Measurements from ENCODE around the gene FES.
A peak's percentile ranks its signal among the peaks of the same experiment; 100 is the strongest.

The FES gene

DNA sequence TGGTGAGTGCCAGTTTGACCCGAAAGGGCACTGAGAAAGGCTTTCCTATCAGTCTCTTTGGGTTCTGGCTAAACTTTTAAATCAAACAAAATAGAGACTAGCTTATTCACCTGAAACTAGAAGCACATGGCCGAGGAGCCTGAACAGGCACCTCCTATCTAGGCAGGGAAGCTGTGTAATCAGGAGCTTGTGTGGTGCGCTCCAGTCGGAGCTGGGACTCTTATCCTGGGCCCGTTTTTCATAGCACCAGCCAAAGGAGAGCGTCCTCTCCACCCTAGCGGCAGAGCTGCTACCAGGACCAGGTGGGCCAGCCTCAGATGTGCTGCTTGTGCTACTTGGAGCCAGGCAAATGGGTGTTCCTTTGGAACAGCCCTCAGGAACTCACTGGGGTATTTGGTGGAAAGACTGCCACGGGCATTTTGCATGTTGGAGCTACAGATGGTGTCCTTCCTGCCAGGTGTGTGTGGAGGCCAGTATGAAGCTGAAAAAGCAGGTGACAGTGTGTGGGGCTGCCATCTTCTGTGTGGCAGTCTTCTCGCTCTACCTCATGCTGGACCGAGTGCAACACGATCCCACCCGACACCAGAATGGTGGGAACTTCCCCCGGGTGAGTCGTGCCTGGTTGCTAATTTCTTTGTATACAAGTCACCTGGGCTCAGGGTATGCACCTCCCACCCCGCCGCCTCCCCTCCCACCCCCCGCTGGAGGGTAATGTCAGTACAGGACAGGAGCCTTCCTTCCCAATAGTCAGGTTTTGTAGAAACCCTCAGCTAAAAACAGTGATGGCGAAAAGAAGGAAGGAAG, 19.6 kb downstream of the FES start:
- in situ Hi-C loops (cut with HindIII; ENCODE audit: low sequenced_read_pairs) = no loop called here
- TF ChIP-seq, protein P1, sequence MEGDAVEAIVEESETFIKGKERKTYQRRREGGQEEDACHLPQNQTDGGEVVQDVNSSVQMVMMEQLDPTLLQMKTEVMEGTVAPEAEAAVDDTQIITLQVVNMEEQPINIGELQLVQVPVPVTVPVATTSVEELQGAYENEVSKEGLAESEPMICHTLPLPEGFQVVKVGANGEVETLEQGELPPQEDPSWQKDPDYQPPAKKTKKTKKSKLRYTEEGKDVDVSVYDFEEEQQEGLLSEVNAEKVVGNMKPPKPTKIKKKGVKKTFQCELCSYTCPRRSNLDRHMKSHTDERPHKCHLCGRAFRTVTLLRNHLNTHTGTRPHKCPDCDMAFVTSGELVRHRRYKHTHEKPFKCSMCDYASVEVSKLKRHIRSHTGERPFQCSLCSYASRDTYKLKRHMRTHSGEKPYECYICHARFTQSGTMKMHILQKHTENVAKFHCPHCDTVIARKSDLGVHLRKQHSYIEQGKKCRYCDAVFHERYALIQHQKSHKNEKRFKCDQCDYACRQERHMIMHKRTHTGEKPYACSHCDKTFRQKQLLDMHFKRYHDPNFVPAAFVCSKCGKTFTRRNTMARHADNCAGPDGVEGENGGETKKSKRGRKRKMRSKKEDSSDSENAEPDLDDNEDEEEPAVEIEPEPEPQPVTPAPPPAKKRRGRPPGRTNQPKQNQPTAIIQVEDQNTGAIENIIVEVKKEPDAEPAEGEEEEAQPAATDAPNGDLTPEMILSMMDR (IDR thresholded peaks at IDR 0.05; ENCODE audit: low read depth, low read length, missing control alignments) = no peak
- DNase-seq (ENCODE audit: low read depth) = peak; percentile 5
- H3K4me3 ChIP-seq (ENCODE audit: low read depth, low read length) = peak overlapping the region; percentile 71

DNA sequence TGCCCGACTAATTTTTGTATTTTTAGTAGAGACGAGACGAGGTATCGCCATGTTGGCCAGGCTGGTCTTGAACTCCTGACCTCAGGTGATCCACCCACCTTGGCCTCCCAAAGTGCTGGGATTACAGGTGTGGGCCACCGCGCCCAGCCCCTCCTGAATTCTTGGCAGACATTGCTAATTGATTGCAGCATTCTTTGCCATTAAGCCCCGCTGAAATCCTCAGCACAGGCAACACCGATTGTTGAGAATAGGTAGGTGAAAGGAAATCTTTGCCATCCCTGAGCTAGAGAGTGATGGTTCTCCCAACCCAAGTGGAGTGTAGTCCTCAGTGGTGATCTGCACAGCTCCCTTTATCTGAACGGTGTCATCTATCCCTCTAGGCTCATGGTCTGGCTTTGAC, 20.4 kb downstream of the FES start:
- H3K4me3 ChIP-seq (ENCODE audit: low read depth, low read length) = no peak overlapping the region
- in situ Hi-C loops (cut with HindIII; ENCODE audit: low sequenced_read_pairs) = no loop called here
- no peak for DNase-seq (ENCODE audit: low read depth)
- TF ChIP-seq, protein P1 (IDR thresholded peaks at IDR 0.05; ENCODE audit: low read depth, low read length, missing control alignments) = no peak

DNA sequence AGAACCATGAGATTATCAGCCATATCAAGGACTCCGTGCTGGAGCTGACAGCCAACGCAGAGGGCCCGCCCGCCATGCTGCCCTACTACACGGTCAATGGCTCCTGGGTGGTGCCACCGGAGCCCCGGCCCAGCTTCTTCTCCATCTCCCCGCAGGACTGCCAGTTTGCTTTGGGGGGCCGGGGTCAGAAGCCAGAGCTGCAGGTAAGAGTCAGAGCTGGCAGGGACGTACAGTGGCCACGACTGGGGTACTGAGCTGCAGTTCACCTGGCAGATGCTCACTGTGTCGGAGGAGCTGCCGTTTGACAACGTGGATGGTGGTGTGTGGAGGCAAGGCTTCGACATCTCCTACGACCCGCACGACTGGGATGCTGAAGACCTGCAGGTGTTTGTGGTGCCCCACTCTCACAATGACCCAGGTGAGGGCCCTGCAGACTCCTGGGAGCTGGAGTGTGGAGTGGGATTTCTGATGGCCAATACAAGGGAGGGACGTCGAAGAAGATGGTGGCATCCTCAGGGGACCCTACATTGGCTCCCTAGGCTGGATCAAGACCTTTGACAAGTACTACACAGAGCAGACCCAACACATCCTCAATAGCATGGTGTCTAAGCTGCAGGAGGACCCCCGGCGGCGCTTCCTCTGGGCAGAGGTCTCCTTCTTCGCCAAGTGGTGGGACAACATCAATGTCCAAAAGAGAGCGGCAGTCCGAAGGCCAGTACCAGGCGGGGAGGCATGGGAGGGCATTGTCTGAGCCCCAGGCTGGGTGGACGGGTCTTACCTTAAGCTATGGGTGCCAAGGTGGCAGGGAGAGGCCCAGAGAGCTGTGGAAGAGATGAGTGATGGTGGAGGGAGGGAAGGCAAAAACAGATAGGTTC, 21.2 kb downstream of the FES start:
- H3K4me3 ChIP-seq (ENCODE audit: low read depth, low read length) = no peak overlapping the region
- DNase-seq (ENCODE audit: low read depth) = no peak
- in situ Hi-C loops (cut with HindIII; ENCODE audit: low sequenced_read_pairs) = no loop called here
- TF ChIP-seq, protein P1 (IDR thresholded peaks at IDR 0.05; ENCODE audit: low read depth, low read length, missing control alignments) = no peak

DNA sequence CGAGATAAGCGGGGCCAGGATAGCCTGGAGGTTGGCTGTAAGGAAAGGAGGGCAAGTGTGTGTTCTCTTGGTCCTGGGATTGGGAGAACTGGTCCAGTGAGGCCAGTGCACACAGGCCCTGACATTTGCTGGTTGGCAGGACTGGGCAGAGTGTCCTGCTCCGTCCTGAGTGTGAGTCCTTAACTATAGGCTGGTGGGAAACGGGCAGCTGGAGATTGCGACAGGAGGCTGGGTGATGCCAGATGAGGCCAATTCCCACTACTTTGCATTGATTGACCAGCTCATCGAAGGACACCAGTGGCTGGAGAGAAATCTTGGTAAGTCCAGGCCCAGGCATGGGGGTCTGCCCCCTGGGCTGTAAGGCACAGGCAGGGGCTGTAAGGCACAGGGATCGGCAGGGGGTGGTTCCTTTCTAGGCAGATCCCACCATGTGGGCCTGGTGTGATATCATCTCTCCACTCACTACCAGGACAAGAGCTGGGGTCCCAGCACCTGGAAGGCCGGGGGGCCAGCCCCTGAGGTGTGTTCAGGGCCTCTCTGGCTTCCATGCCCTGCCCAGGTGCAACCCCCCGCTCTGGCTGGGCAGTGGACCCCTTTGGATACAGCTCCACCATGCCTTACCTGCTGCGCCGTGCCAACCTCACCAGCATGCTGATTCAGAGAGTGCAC, 22.0 kb downstream of the FES start:
- no peak overlapping the region for H3K4me3 ChIP-seq (ENCODE audit: low read depth, low read length)
- no peak for DNase-seq (ENCODE audit: low read depth)
- in situ Hi-C loops (cut with HindIII; ENCODE audit: low sequenced_read_pairs) = no loop called here
- TF ChIP-seq, protein P1 (IDR thresholded peaks at IDR 0.05; ENCODE audit: low read depth, low read length, missing control alignments) = no peak

DNA sequence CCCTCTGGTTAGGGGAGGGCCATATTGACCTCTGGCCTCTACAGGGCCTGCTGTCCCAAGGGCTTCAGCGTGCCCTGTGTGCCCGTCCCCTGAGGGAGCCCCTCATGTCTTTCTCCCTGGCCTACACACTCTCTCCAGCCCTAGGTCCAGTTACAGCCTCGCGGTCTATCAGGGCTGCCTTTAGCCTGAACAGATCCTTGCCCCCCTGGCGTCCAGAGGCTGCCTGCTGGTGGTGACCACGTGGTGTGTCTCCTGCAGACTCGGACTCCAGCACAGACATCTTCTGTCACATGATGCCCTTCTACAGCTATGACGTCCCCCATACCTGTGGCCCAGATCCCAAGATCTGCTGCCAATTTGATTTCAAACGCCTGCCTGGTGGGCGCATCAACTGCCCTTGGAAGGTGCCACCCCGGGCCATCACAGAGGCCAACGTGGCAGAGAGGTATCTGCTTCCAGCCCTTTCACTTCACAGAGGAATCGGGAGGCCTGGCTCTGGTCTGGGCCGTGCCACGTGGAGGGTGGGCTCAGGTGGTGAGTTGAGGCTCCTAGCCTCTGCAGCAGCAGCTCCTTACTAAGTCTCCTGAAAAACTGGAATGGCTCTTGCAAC, 22.9 kb downstream of the FES start:
- in situ Hi-C loops (cut with HindIII; ENCODE audit: low sequenced_read_pairs) = no loop called here
- TF ChIP-seq, protein P1 (IDR thresholded peaks at IDR 0.05; ENCODE audit: low read depth, low read length, missing control alignments) = no peak
- no peak for DNase-seq (ENCODE audit: low read depth)
- no peak overlapping the region for H3K4me3 ChIP-seq (ENCODE audit: low read depth, low read length)
